ENCODE data around the gene SP140. TPM values are rescaled to one million over a fixed set of nuclear protein-coding genes. Genes with fewer than 3 reads are reported as not detected.
A peak's percentile ranks its signal among the peaks of the same experiment; 100 is the strongest.
"Not testable (repeated sequence)": the region's sequence is repeated elsewhere in the genome, so short reads cannot be mapped to it uniquely, and the experiment has no call there.

Gene SP140
- total RNA-seq, 4 donors from 2014 or later = 0.65 to 2.5 (median 2.5) TPM; not detected in 1

- WGBS = 98% methylated on average over 4 of the region's 4 CpGs
- no peak for TF ChIP-seq EP300 (IDR thresholded peaks at IDR 0.05)
- TF ChIP-seq POLR2AphosphoS5 (IDR thresholded peaks at IDR 0.05) = no peak
- TF ChIP-seq POLR2A (IDR thresholded peaks at IDR 0.05; ENCODE audit: low read depth) = no peak
- no peak for TF ChIP-seq CTCF (IDR thresholded peaks at IDR 0.05)
- Histone ChIP-seq H3K9me3 (no peaks in the 10 kb centered on the region), H3K4me1 (peaks cover 7 to 27% (median 23%) of the 10 kb centered on the region in 4 donors), H3K27me3 (no peaks in the 10 kb centered on the region), H3K4me3 (no peak overlapping the region), H3K27ac (replicated peaks in 1 of 4) (no peak overlapping the region), H3K36me3 (peaks cover 0 to 5% (median 3%) of the 10 kb centered on the region in 4 donors)
- DNase-seq (ENCODE audit: extremely low spot score) = no peak
- intact Hi-C loops (cut with DNase I) = loop anchor here (10.0 kb wide), 1 partner anchor 193 kb away; the partner anchor contains the start of gene SP100
Measured at GRCh38 chr2:230221493-230221892, 4.0 kb upstream of the SP140 start.

GRCh38 chr2:230222829-230223228 lies 2.7 kb upstream of the SP140 start:
- DNase-seq (ENCODE audit: extremely low spot score); H3K27me3 ChIP-seq; H3K27ac ChIP-seq (replicated peaks in 1 of 4); H3K9me3 ChIP-seq; H3K36me3 ChIP-seq; H3K4me3 ChIP-seq: not testable (repeated sequence)
- H3K4me1 ChIP-seq = peaks cover 7 to 23% (median 21%) of the 10 kb centered on the region in 4 donors
- WGBS = 86% methylated on average over 4 of the region's 4 CpGs
- intact Hi-C loops (cut with DNase I) = loop anchor here (10.0 kb wide), 1 partner anchor 192 kb away; the partner anchor contains the start of gene SP100

- intact Hi-C loops (cut with DNase I) = loop anchor here (10.0 kb wide), 1 partner anchor 190 kb away; the partner anchor contains the start of gene SP100
- H3K4me3 ChIP-seq = no peak overlapping the region
- peaks cover 7 to 9% (median 8%) of the 10 kb centered on the region in 4 donors for H3K4me1 ChIP-seq
- no peak for DNase-seq (ENCODE audit: extremely low spot score)
- H3K27me3 ChIP-seq = no peaks in the 10 kb centered on the region
- no peaks in the 10 kb centered on the region for H3K36me3 ChIP-seq
- no peak overlapping the region for H3K27ac ChIP-seq (replicated peaks in 1 of 4)
- no peaks in the 10 kb centered on the region for H3K9me3 ChIP-seq
- TF ChIP-seq CTCF (IDR thresholded peaks at IDR 0.05) (no peak), POLR2A (IDR thresholded peaks at IDR 0.05; ENCODE audit: low read depth) (no peak), EP300 (IDR thresholded peaks at IDR 0.05) (no peak), POLR2AphosphoS5 (IDR thresholded peaks at IDR 0.05) (no peak)
Measured at GRCh38 chr2:230224458-230224857, 1.1 kb upstream of the SP140 start.

- WGBS = 85% methylated on average over 4 of the region's 4 CpGs
- no peaks in the 10 kb centered on the region for H3K36me3 ChIP-seq
Measured at GRCh38 chr2:230226051-230226551, 565 bp downstream of the SP140 start.

GRCh38 chr2:230227216-230227615 lies 1.7 kb downstream of the SP140 start:
- no peak for TF ChIP-seq POLR2AphosphoS5 (IDR thresholded peaks at IDR 0.05)
- TF ChIP-seq EP300 (IDR thresholded peaks at IDR 0.05) = no peak
- TF ChIP-seq POLR2A (IDR thresholded peaks at IDR 0.05; ENCODE audit: low read depth) = no peak
- no peak for TF ChIP-seq CTCF (IDR thresholded peaks at IDR 0.05)
- H3K4me1 ChIP-seq = no peaks in the 10 kb centered on the region
- no peaks in the 10 kb centered on the region for H3K27me3 ChIP-seq
- intact Hi-C loops (cut with DNase I) = loop anchor here (10.0 kb wide), 1 partner anchor 188 kb away; the partner anchor contains the start of gene SP100
- peaks cover 0 to 17% (median 0%) of the 10 kb centered on the region in 4 donors for H3K9me3 ChIP-seq
- DNase-seq (ENCODE audit: extremely low spot score) = no peak
- no peak overlapping the region for H3K27ac ChIP-seq (replicated peaks in 1 of 4)
- WGBS = 97% methylated on average over 3 of the region's 3 CpGs
- H3K36me3 ChIP-seq = no peaks in the 10 kb centered on the region
- H3K4me3 ChIP-seq = no peak overlapping the region

More at GRCh38 chr2:230226051-230226551, 565 bp downstream of the SP140 start:
- Histone ChIP-seq H3K27me3 (no peaks in the 10 kb centered on the region), H3K4me3 (peak overlapping the region in 1 of 4 donors; percentile 33), H3K27ac (replicated peaks in 1 of 4) (no peak overlapping the region), H3K4me1 (no peaks in the 10 kb centered on the region), H3K9me3 (peaks cover 0 to 11% (median 0%) of the 10 kb centered on the region in 4 donors)
- DNase-seq (ENCODE audit: extremely low spot score) = no peak
- TF ChIP-seq EP300 (IDR thresholded peaks at IDR 0.05) (no peak), POLR2A (IDR thresholded peaks at IDR 0.05; ENCODE audit: low read depth) (no peak), POLR2AphosphoS5 (IDR thresholded peaks at IDR 0.05) (no peak), CTCF (IDR thresholded peaks at IDR 0.05) (no peak)
- intact Hi-C loops (cut with DNase I) = loop anchor here (10.0 kb wide), 1 partner anchor 189 kb away; the partner anchor contains the start of gene SP100

All from esophagus muscularis mucosa (tissue), 4 donors.